PC-3 (cell line): Measurements from ENCODE around the gene GSG1L. TPM values are rescaled to one million over a fixed set of nuclear protein-coding genes. Genes with fewer than 3 reads are reported as not detected.

Experiments used
- ATAC-seq: fragments of 200-7000 bp; cut with Tn5 transposase; 2 replicates; pipeline ENCODE4 v1.9.1; 2020; ENCODE audit warnings: mild to moderate bottlenecking, moderate library complexity
- BruUV-seq: library from RNA; stranded (reverse); fragments of 400-500 nt; replicated peaks from 2 replicates; lab custom pipeline; 2021; lab: Mats Ljungman, UMichigan
- CTCF ChIA-PET: fragments of 300-600 bp; sonication (Branson Sonifier 250); formaldehyde crosslinking; loops from one replicate; lab custom pipeline; 2022; ENCODE audit warnings: antibody characterized with exemption; lab: Charles Lee
- POLR2A ChIA-PET: fragments of 300-600 bp; sonication (Branson Sonifier 250); formaldehyde crosslinking; loops from one replicate; lab custom pipeline; 2022; ENCODE audit warnings: antibody characterized with exemption; ENCODE audit not compliant: unreplicated experiment; lab: Charles Lee
- DNase-seq: peaks from one replicate; pipeline ENCODE4 v3.0.0-alpha.2; 2015
- H2AFZ ChIP-seq: fragments of 300-600 bp; sonication (generic); 2 replicates; pipeline ENCODE4 v1.6.0; 2016; ENCODE audit warnings: antibody characterized with exemption, low read length
- H3F3A ChIP-seq: fragments of 300-600 bp; sonication (generic); one replicate; pipeline ENCODE4 v1.6.0; 2017; ENCODE audit warnings: antibody characterized with exemption, low read length, control low read depth, mild to moderate bottlenecking; ENCODE audit not compliant: unreplicated experiment
- H3K27ac ChIP-seq: fragments of 300-600 bp; sonication (generic); 2 replicates; pipeline ENCODE4 v1.5.1; 2016; ENCODE audit warnings: mild to moderate bottlenecking, low read length
- H3K27me3 ChIP-seq: fragments of 300-600 bp; sonication (generic); 2 replicates; pipeline ENCODE4 v1.6.1; 2016; ENCODE audit warnings: low read length, mixed read lengths
- H3K36me3 ChIP-seq: fragments of 300-600 bp; sonication (generic); 2 replicates; pipeline ENCODE4 v1.6.1; 2016; ENCODE audit warnings: low read depth, mixed run types, low read length, mixed read lengths
- H3K4me1 ChIP-seq: fragments of 300-600 bp; sonication (generic); 2 replicates; pipeline ENCODE4 v1.5.1; 2016; ENCODE audit warnings: low read length; ENCODE audit not compliant: insufficient read depth
- H3K4me2 ChIP-seq: fragments of 300-600 bp; sonication (generic); 2 replicates; pipeline ENCODE4 v1.6.0; 2016; ENCODE audit warnings: low read length
- H3K4me3 ChIP-seq: fragments of 300-600 bp; sonication (generic); 2 replicates; pipeline ENCODE4 v1.5.1; 2016; ENCODE audit warnings: mild to moderate bottlenecking, low read length, mixed read lengths
- H3K79me2 ChIP-seq: fragments of 300-600 bp; sonication (generic); 2 replicates; pipeline ENCODE4 v1.6.1; 2017; ENCODE audit warnings: low read length, mixed read lengths
- H3K9ac ChIP-seq: fragments of 300-600 bp; sonication (generic); 2 replicates; pipeline ENCODE4 v1.6.0; 2016; ENCODE audit warnings: mild to moderate bottlenecking, low read length
- H3K9me2 ChIP-seq: fragments of 300-600 bp; sonication (generic); replicated peaks from 2 replicates; pipeline ENCODE4 v1.6.1; 2016; ENCODE audit warnings: mixed run types, low read length, mixed read lengths
- H3K9me3 ChIP-seq: fragments of 300-600 bp; sonication (generic); 2 replicates; pipeline ENCODE4 v1.6.1; 2016; ENCODE audit warnings: low read length, mixed read lengths
- H4K20me1 ChIP-seq: fragments of 300-600 bp; sonication (generic); 2 replicates; pipeline ENCODE4 v1.6.1; 2016; ENCODE audit warnings: low read length, mixed read lengths
- CTCF ChIP-seq: fragments of 300-600 bp; sonication (generic); conservative IDR thresholded peaks from 2 replicates; pipeline ENCODE4 v1.5.1; 2017; ENCODE audit warnings: antibody characterized with exemption, low read depth, mild to moderate bottlenecking, low read length
- EZH2 ChIP-seq: fragments of 300-600 bp; sonication (generic); IDR thresholded peaks from one replicate; pipeline ENCODE4 v1.6.1; 2017; ENCODE audit warnings: antibody characterized with exemption, mild to moderate bottlenecking, low read length; ENCODE audit not compliant: unreplicated experiment
- EZH2phosphoT487 ChIP-seq: fragments of 300-600 bp; sonication (generic); IDR thresholded peaks from 2 replicates; pipeline ENCODE4 v1.6.1; 2018; ENCODE audit warnings: mild to moderate bottlenecking, antibody characterized with exemption, low read length, borderline replicate concordance
- intact Hi-C: fragments of 100-400 bp; cut with micrococcal nuclease; formaldehyde crosslinking; loops from 2 replicates; pipeline ENCODE4 v1.9.0; 2023
- total RNA-seq: library from RNA; depleted of rRNA; stranded (reverse); fragments of >200 nt; gene quantifications from 2 replicates; pipeline ENCODE4 v1.2.3, GENCODE V29; 2014

Gene GSG1L
- total RNA-seq, 1 experiment from 2014 or later = not detected

- H4K20me1 ChIP-seq = no peaks in the 10 kb centered on the region
- H3K4me3 ChIP-seq = no peak overlapping the region
- POLR2A ChIA-PET = no interaction called here
- CTCF ChIA-PET = no interaction called here
- TF ChIP-seq CTCF (no peak), EZH2phosphoT487 (no peak), EZH2 (no peak)
- H2AFZ ChIP-seq = no peak overlapping the region
- H3K9me3 ChIP-seq = no peaks in the 10 kb centered on the region
- H3K9me2 ChIP-seq = no peaks in the 10 kb centered on the region
- H3K36me3 ChIP-seq = no peaks in the 10 kb centered on the region
- no peaks in the 10 kb centered on the region for H3F3A ChIP-seq
- H3K79me2 ChIP-seq = no peaks in the 10 kb centered on the region
- no peaks in the 10 kb centered on the region for H3K4me1 ChIP-seq
- intact Hi-C loops = no loop called here
- peaks cover 35% of the 10 kb centered on the region for H3K27me3 ChIP-seq
- no peak overlapping the region for H3K9ac ChIP-seq
- BruUV-seq = no TSS peak
- H3K27ac ChIP-seq = no peak overlapping the region
- H3K4me2 ChIP-seq = no peak overlapping the region
- ATAC-seq (no peak), DNase-seq (no peak)
Observed at GRCh38 chr16:27853101-27853500, 210.4 kb downstream of the GSG1L start.

GRCh38 chr16:27852681-27853080 is 210.8 kb downstream of the GSG1L start:
- no peak for ATAC-seq
- H3K4me3 ChIP-seq = no peak overlapping the region

GRCh38 chr16:27852116-27852515 is 211.4 kb downstream of the GSG1L start:
- TF ChIP-seq EZH2 (no peak), CTCF (no peak), EZH2phosphoT487 (no peak)
- DNase-seq = no peak
- H3K4me3 ChIP-seq = no peak overlapping the region
- intact Hi-C loops = no loop called here
- H3K9ac ChIP-seq = no peak overlapping the region
- H3K79me2 ChIP-seq = no peaks in the 10 kb centered on the region
- H3K27ac ChIP-seq = no peak overlapping the region
- H4K20me1 ChIP-seq = no peaks in the 10 kb centered on the region
- no peak overlapping the region for H2AFZ ChIP-seq
- H3K9me3 ChIP-seq = no peaks in the 10 kb centered on the region
- CTCF ChIA-PET = no interaction called here
- H3F3A ChIP-seq = no peaks in the 10 kb centered on the region
- H3K4me2 ChIP-seq = no peak overlapping the region
- no peaks in the 10 kb centered on the region for H3K4me1 ChIP-seq
- no TSS peak for BruUV-seq
- peaks cover 29% of the 10 kb centered on the region for H3K27me3 ChIP-seq
- no peaks in the 10 kb centered on the region for H3K36me3 ChIP-seq
- POLR2A ChIA-PET = no interaction called here
- no peak for ATAC-seq
- H3K9me2 ChIP-seq = no peaks in the 10 kb centered on the region

More at GRCh38 chr16:27852681-27853080, 210.8 kb downstream of the GSG1L start:
- H3F3A ChIP-seq = no peaks in the 10 kb centered on the region
- no peak overlapping the region for H3K9ac ChIP-seq
- BruUV-seq = no TSS peak
- H3K4me1 ChIP-seq = no peaks in the 10 kb centered on the region
- H2AFZ ChIP-seq = no peak overlapping the region
- TF ChIP-seq EZH2phosphoT487 (no peak), CTCF (no peak), EZH2 (no peak)
- ChIA-PET POLR2A (no interaction called here), CTCF (no interaction called here)
- no peaks in the 10 kb centered on the region for H3K9me3 ChIP-seq
- H3K27me3 ChIP-seq = peaks cover 31% of the 10 kb centered on the region
- no peak overlapping the region for H3K27ac ChIP-seq
- H3K79me2 ChIP-seq = no peaks in the 10 kb centered on the region
- intact Hi-C loops = no loop called here
- H3K9me2 ChIP-seq = no peaks in the 10 kb centered on the region
- no peak for DNase-seq
- no peak overlapping the region for H3K4me2 ChIP-seq
- H4K20me1 ChIP-seq = no peaks in the 10 kb centered on the region
- no peaks in the 10 kb centered on the region for H3K36me3 ChIP-seq
